ENCODE measurements around the gene PWWP2B. TPM values are rescaled to one million over a fixed set of nuclear protein-coding genes. Genes with fewer than 3 reads are reported as not detected.

Gene PWWP2B
- total RNA-seq, 4 donors from 2014 or later: 14.5 to 35.4 (median 27.3) TPM

DNA sequence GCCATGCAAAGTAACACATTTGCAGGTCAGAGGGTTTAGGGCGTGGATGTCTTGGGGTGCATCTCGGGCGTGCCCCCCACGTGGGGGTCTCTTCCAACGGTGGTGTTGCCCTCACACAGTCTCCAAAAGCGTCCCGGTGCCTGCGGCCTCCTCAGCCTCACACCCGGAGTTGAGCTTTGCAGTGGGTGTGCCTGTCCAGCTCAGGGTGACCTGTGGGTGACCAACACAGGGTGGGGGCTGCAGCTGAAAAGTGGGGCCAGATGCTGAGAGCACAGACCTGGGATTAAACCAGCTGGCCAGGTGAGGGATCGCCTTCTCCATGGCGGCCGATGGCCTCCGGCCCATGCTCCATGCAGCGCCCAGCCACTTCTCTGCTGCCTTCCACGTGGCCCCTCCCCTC is 63.1 kb downstream of the PWWP2B start:
- H3K4me1 ChIP-seq: peaks cover 14 to 23% of the 10 kb centered on the region in 2 donors
- H3K9me3 ChIP-seq: no peaks in the 10 kb centered on the region
- intact Hi-C loops (cut with DNase I): loop anchor here (5.0 kb wide), 1 partner anchor 77 kb away; the partner anchor contains the start of gene INPP5A
- WGBS, 2 donors: 91 to 93% methylated on average over 6 to 15 of the region's 15 CpGs
- H3K4me3 ChIP-seq (replicated peaks in 1 of 3): no peak overlapping the region
- no peak for DNase-seq
- no peaks in the 10 kb centered on the region for H3K36me3 ChIP-seq
- TF ChIP-seq POLR2A (IDR thresholded peaks at IDR 0.05): no peak
- TF ChIP-seq, protein P1, sequence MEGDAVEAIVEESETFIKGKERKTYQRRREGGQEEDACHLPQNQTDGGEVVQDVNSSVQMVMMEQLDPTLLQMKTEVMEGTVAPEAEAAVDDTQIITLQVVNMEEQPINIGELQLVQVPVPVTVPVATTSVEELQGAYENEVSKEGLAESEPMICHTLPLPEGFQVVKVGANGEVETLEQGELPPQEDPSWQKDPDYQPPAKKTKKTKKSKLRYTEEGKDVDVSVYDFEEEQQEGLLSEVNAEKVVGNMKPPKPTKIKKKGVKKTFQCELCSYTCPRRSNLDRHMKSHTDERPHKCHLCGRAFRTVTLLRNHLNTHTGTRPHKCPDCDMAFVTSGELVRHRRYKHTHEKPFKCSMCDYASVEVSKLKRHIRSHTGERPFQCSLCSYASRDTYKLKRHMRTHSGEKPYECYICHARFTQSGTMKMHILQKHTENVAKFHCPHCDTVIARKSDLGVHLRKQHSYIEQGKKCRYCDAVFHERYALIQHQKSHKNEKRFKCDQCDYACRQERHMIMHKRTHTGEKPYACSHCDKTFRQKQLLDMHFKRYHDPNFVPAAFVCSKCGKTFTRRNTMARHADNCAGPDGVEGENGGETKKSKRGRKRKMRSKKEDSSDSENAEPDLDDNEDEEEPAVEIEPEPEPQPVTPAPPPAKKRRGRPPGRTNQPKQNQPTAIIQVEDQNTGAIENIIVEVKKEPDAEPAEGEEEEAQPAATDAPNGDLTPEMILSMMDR (IDR thresholded peaks at IDR 0.05): no peak
- H3K27ac ChIP-seq: no peak overlapping the region
- no peaks in the 10 kb centered on the region for H3K27me3 ChIP-seq

DNA sequence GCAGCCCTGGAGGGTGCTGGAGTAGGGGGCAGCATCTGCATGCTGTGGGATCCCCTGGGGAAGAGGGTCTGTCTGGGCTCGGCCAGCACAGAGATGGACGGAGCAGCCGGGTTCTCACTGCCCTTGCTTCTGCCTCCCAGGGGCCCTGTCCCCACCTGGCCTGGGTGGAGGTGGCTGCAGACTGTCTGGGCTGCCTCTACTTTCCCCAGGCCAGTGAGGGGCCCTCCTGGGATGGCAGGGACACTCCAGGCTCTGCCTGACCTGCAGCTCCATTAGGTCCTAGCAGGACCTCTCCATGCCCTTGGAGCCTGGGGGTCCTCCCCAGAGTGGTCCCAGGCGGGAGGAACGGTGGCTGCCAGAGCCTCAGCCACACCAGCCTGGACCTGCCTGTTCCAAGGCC is 63.7 kb downstream of the PWWP2B start:
- intact Hi-C loops (cut with DNase I): loop anchor here (5.0 kb wide), 1 partner anchor 77 kb away; the partner anchor contains the start of gene INPP5A
- Histone ChIP-seq H3K27me3 (no peaks in the 10 kb centered on the region), H3K4me3 (replicated peaks in 1 of 3) (no peak overlapping the region), H3K36me3 (no peaks in the 10 kb centered on the region), H3K27ac (no peak overlapping the region), H3K9me3 (no peaks in the 10 kb centered on the region), H3K4me1 (peaks cover 14 to 28% of the 10 kb centered on the region in 2 donors)
- 90% methylated on average over 5 of the region's 5 CpGs; no CpG with 5 or more reads in 1 of the 2 donors for WGBS, 2 donors
- DNase-seq: no peak
- no peak for TF ChIP-seq POLR2A (IDR thresholded peaks at IDR 0.05)
- TF ChIP-seq, protein P1 (IDR thresholded peaks at IDR 0.05): no peak

GRCh38 chr10:132461103-132461682 is 64.2 kb downstream of the PWWP2B start:
- H3K27ac ChIP-seq: no peak overlapping the region

DNA sequence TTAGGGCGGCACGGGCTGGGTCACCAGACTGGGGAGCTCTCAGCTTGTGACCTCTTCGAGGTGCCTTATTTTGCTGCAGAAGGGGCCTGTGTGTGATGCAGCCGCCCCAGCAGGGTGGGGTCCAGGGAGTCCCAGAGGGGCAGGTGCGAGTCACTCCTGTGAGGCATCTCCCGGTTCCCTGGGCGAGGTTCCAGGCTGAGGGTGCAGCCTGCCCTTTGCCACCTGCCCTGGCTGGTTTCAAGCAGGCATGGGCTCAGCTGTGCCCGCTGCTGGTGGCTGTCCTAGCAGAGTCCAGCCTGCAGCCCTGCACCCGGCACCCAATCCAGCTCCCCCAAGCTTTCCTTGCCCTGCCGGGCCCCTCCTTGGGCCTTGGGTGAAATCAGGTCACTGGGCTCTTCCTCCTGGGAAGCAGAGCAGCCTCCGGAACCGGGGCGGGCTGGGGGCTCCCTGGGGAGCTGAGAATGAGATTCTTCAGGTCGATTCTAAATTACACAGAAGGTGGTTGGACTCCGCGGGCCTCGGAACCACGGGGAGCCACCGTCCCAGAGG is 64.8 kb downstream of the PWWP2B start:
- no peak for DNase-seq

More at GRCh38 chr10:132461103-132461682, 64.2 kb downstream of the PWWP2B start:
- Histone ChIP-seq H3K9me3 (no peaks in the 10 kb centered on the region), H3K4me3 (replicated peaks in 1 of 3) (no peak overlapping the region), H3K36me3 (no peaks in the 10 kb centered on the region), H3K27me3 (no peaks in the 10 kb centered on the region), H3K4me1 (peaks cover 14 to 28% of the 10 kb centered on the region in 2 donors)
- intact Hi-C loops (cut with DNase I): loop anchor here (5.0 kb wide), 1 partner anchor 76 kb away; the partner anchor contains the start of gene INPP5A
- 80 to 87% methylated on average over 5 to 6 of the region's 14 CpGs for WGBS, 2 donors
- TF ChIP-seq, protein P1 (IDR thresholded peaks at IDR 0.05): no peak
- TF ChIP-seq POLR2A (IDR thresholded peaks at IDR 0.05): no peak
- no peak for DNase-seq

More for the DNA sequence above, 64.8 kb downstream of the PWWP2B start:
- Histone ChIP-seq H3K27ac (no peak overlapping the region), H3K4me3 (replicated peaks in 1 of 3) (no peak overlapping the region), H3K4me1 (peaks cover 14 to 28% of the 10 kb centered on the region in 2 donors), H3K9me3 (no peaks in the 10 kb centered on the region), H3K27me3 (no peaks in the 10 kb centered on the region), H3K36me3 (no peaks in the 10 kb centered on the region)
- WGBS, 2 donors: 70 to 73% methylated on average over 6 to 13 of the region's 19 CpGs
- intact Hi-C loops (cut with DNase I): loop anchor here (5.0 kb wide), 1 partner anchor 76 kb away; the partner anchor contains the start of gene INPP5A
- TF ChIP-seq, protein P1 (IDR thresholded peaks at IDR 0.05): no peak
- no peak for TF ChIP-seq POLR2A (IDR thresholded peaks at IDR 0.05)
